DMS 273 (cell line): Measurements from ENCODE around the gene CMTM1.
"Not testable (repeated sequence)": the region's sequence is repeated elsewhere in the genome, so short reads cannot be mapped to it uniquely, and the experiment has no call there.

Source experiments
- DNase-seq: peaks from one replicate; lab custom pipeline; 2025; ENCODE audit not compliant: unreplicated experiment; lab: John Stamatoyannopoulos, UW

The CMTM1 gene

GRCh38 chr16:66610111-66610820, 44.0 kb downstream of the CMTM1 start:
- peak; percentile 91 for DNase-seq

- not testable (repeated sequence) for DNase-seq
Observed at GRCh38 chr16:66611911-66612310, 45.7 kb downstream of the CMTM1 start.

DNA sequence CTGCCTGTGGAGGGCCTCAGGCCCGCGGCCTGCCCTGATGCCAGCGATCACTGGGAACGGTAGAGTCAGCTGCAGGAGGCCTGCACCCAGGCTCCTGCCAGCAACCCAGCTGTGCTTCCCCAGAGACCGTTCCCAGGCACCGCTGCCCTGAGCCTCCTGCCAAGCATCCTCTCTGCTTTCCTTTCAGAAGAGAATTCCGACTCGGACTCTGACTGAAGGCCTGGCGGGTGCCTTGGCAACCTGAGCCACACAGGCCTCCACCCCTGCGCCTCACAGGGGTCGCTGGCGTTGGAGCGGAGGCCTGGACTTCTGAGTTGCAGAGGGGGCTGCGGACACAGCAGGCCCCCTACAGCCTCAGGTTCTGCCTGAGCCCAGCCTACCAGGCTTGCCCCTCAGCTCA, 46.2 kb downstream of the CMTM1 start:
- no peak for DNase-seq

DNA sequence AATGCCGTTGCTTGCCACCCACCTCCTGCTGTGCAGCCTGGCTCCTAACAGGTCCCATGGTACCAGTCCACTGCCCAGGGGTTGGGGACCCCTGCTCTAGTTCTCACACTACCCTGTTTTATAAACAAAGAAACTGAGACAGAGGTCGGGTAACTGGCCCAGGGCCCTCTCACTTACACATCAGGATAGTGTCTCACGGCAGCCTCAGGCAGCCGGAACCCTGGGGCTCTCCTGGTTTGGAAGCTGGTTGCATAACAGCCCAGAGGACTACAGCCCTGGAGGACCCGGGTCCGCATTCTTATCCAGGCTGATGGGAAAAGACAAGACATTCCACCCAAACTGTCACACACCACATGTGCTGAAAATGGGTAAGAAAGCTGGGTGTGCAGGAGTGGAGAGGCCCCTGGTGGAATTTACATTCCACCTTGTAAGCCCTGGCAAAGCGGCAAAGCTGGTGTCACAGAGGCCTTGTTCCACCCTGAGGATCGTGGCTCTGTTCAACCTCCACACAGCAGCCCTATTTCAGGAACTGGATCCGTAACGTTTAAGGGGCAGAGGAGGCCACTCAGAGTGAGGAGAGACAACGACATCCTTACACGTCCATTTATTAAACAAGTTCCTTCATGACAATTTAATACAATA, 48.0 kb downstream of the CMTM1 start:
- DNase-seq = no peak

DNA sequence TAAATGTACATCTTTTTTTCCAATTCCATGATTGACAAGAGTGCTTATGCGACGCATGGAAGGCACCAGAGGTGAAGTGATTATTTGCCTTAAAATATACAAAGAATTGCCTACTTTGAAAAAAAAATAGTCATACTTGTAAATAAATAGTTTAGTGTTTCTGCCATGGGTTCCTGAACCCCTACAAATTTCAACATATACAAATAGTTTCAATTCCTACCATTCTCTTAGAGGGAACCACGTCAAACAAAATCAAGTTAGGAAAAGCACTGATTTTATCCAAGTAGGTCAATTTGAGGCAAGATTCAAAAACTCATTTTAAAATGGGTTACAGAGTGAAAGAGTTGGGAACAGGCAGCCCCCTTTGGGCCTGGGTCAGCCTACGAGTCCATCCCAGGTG, 49.9 kb downstream of the CMTM1 start:
- DNase-seq = no peak

- no peak for DNase-seq
Observed at GRCh38 chr16:66616592-66616991, 50.4 kb downstream of the CMTM1 start.

DNA sequence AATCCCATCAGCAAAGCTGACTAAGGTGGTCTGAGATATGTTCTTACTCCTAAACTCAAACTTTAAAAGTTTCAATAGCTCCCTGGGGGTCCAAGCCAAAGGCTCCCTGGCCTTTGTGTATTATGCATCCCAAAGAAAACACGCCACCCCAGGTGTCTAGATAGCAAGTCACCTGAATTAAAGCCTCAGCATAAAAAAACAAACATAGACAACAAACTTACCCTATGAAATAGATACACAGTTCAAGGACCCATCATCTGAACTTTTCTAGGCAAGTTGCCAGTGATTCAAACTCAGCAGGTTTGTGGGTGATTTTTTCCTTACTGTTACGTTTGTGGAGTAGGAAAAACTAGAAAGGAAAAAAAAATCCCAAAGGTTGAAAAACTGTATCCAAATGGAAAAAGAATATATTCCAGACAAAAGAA, 50.8 kb downstream of the CMTM1 start:
- DNase-seq = no peak

GRCh38 chr16:66617728-66618127, 51.5 kb downstream of the CMTM1 start:
- no peak for DNase-seq

- DNase-seq = no peak
Observed at GRCh38 chr16:66618588-66619375, 52.5 kb downstream of the CMTM1 start.

DNA sequence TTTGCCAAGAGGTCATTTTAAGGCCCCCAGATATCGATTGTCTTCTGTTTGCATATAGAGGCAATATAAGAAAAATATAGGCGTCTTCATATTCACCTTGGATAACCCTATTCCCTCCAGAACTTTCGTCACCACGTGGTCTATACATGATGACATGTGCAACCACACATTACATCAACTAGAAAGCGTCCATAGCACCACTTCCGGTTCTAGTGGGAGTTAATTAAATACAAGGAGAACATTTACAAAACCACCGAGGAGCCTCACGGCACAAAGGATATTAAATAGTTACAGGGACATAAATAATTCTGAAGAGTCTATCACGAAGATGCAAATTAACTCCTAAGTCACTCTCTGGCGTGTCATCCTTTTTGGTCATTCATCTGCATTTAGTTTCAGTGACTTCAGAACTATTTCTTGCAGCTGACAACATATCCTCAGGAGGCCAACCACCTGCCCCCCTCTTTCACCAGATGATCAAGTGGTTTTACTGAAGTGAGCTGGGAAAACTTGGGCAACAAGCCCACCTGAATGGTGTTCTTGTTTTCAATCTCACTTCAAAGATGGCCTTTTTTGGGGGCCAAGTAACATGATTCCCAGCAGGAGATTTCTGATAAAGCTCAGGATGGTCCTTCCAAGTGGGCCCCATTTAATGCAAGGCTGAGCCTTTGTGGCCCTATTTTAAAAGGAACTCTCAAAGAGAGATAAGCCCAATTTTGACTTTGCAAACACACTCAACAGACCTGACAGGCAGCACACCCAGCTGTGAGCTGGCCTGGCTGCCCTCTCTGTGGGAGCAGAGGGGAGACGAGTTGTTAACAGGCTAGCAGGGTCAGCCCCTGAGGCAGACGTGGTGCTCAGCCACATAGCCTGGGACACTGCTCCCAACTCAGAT, 53.5 kb downstream of the CMTM1 start:
- DNase-seq = peak; percentile 53

- DNase-seq = no peak
Observed at GRCh38 chr16:66620429-66620795, 54.2 kb downstream of the CMTM1 start.

- DNase-seq = no peak
Observed at GRCh38 chr16:66621973-66622372, 55.7 kb downstream of the CMTM1 start.

DNA sequence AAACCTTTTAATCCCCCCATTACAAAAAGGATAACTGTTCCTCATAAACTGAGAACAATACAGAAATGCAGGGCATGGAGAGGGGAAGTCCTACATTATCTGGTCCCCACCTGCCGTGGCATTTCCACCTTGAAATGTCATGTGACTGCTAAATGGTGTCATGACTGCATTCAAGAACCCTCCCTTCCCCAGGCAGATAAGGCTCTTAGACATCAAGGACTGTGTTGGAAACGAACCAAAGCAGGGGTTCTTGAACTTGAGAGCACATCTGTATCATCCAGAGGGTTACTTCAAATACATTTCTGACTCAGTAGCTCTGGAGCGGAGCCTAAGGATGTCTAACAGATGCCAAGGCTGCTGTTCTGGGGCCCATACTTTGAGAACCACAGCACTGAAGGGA, 56.6 kb downstream of the CMTM1 start:
- DNase-seq = no peak

DNA sequence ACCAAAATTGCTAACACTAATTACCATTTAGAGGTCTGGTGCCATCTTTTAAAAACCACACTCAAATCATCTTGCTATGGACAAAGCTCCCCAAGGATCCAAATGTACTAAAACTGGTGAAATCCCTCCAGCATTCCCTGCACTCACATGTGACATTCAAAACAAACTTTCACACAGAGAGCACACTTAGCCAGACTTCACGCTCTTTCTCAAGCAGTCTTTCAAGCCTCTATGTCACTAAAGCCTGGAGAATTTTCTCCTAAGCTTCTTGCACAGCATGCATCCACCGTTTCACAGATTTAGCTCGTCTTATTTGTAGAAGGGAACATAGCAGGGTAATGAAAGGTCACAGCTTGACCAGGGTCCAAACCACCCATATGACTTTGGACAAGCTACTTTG, 57.5 kb downstream of the CMTM1 start:
- DNase-seq = no peak

DNA sequence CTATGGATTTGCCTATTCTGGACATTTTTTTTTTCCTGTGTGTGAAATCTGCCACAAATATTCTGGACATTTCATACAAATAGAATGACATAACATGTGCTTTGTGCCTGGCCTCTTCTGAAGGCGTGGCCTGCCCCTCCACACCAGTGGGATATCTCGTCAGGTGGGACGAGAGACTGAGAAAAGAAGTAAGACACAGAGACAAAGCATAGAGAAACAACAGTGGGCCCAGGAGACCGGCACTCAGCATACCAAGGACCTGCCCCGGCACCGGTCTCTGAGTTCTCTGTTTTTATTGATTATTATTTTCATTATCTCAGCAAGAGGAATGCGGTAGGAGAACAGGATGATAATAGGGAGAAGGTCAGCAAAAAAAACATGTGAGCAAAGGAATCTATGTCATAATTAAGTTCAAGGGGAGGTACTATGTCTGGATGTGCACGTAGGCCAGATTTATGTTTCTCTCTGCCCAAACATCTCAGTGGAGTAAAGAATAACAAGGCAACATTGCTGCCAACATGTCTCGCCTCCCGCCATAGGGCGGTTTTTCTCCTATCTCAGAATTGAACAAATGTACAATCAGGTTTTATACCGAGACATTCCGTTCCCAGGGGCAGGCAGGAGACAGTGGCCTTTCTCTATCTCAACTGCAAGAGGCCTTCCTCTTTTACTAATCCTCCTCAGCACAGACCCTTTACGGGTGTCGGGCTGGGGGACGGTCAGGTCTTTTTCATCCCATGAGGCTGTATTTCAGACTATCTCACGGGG, 61.6 kb downstream of the CMTM1 start:
- not testable (repeated sequence) for DNase-seq
